ENCODE results near the gene CDC42EP1. TPM values are rescaled to one million over a fixed set of nuclear protein-coding genes. Genes with fewer than 3 reads are reported as not detected.
"Not testable (repeated sequence)": the region's sequence is repeated elsewhere in the genome, so short reads cannot be mapped to it uniquely, and the experiment has no call there.

The CDC42EP1 gene
- total RNA-seq, 4 donors from 2014 or later, result 19.0 to 37.7 (median 27.4) TPM

GRCh38 chr22:37607010-37607934 lies 47.0 kb downstream of the CDC42EP1 start:
- H3K36me3 ChIP-seq, result no peaks in the 10 kb centered on the region
- H3K4me1 ChIP-seq, result peaks cover 0 to 43% (median 15%) of the 10 kb centered on the region in 3 donors
- H3K27ac ChIP-seq, result peak overlapping the region; percentile 73 to 99 (median 96)
- H3K27me3 ChIP-seq, result peaks cover 29% of the 10 kb centered on the region
- ATAC-seq, result no peak
- WGBS, 2 donors (ENCODE audit: low coverage in 1 of 2), result 5 to 9% methylated on average over 13 to 20 of the region's 44 CpGs
- peak overlapping the region in 1 of 2 donors; percentile 93 for H3K4me3 ChIP-seq
- TF ChIP-seq POLR2AphosphoS5 (IDR thresholded peaks at IDR 0.05) (no peak), EP300 (IDR thresholded peaks at IDR 0.05) (no peak), CTCF (IDR thresholded peaks at IDR 0.05) (peak in 3 of 4 experiments; percentile 85 to 96 (median 89)), POLR2A (IDR thresholded peaks at IDR 0.05) (no peak)
- H3K9me3 ChIP-seq, result no peaks in the 10 kb centered on the region

- WGBS, 2 donors (ENCODE audit: low coverage in 1 of 2), result 0 to 3% methylated on average over 7 of the region's 17 CpGs
- Histone ChIP-seq H3K4me1 (peaks cover 0 to 49% (median 15%) of the 10 kb centered on the region in 3 donors), H3K4me3 (peak overlapping the region; percentile 63 to 93), H3K27ac (peak overlapping the region; percentile 73 to 99 (median 96)), H3K27me3 (peaks cover 29% of the 10 kb centered on the region), H3K9me3 (no peaks in the 10 kb centered on the region), H3K36me3 (no peaks in the 10 kb centered on the region)
- no peak for ATAC-seq
- TF ChIP-seq CTCF (IDR thresholded peaks at IDR 0.05), result no peak
- no peak for TF ChIP-seq POLR2AphosphoS5 (IDR thresholded peaks at IDR 0.05)
- no peak for TF ChIP-seq POLR2A (IDR thresholded peaks at IDR 0.05)
- TF ChIP-seq EP300 (IDR thresholded peaks at IDR 0.05), result no peak
Measured at GRCh38 chr22:37607935-37608476, 47.7 kb downstream of the CDC42EP1 start.

- no CpG with 5 or more reads among the region's 82 CpGs for WGBS, 2 donors (ENCODE audit: low coverage in 1 of 2)
- Histone ChIP-seq H3K4me3 (peak within 1 kb of the TSS; percentile 63 to 93), H3K36me3 (no peaks in the 10 kb centered on the region), H3K4me1 (peaks cover 0 to 55% (median 21%) of the 10 kb centered on the region in 3 donors), H3K27ac (peak within 1 kb of the TSS; percentile 73 to 99 (median 96)), H3K27me3 (peaks cover 29% of the 10 kb centered on the region), H3K9me3 (no peaks in the 10 kb centered on the region)
- peak; percentile 54 for TF ChIP-seq POLR2AphosphoS5 (IDR thresholded peaks at IDR 0.05)
- peak in 2 of 4 experiments; percentile 6 to 16 for TF ChIP-seq CTCF (IDR thresholded peaks at IDR 0.05)
- TF ChIP-seq EP300 (IDR thresholded peaks at IDR 0.05), result no peak
- TF ChIP-seq POLR2A (IDR thresholded peaks at IDR 0.05), result peak; percentile 5 to 50
- ATAC-seq, result peak; percentile 95
Measured at GRCh38 chr22:37608477-37609239, 48.4 kb downstream of the CDC42EP1 start, which contains the start of gene GGA1. Gene GGA1, plus strand, starts transcription at chr22:37608834. Its CDS starts 27 bp downstream, at chr22:37608861.

GRCh38 chr22:37609240-37610152 lies 49.2 kb downstream of the CDC42EP1 start:
- 8 to 12% methylated on average over 9 to 12 of the region's 26 CpGs for WGBS, 2 donors (ENCODE audit: low coverage in 1 of 2)
- Histone ChIP-seq H3K36me3 (peaks cover 0 to 6% of the 10 kb centered on the region in 2 donors), H3K9me3 (no peaks in the 10 kb centered on the region), H3K4me3 (peak overlapping the region; percentile 63 to 93), H3K27ac (peak overlapping the region; percentile 73 to 99 (median 96)), H3K27me3 (peaks cover 27% of the 10 kb centered on the region), H3K4me1 (peaks cover 0 to 62% (median 21%) of the 10 kb centered on the region in 3 donors)
- ATAC-seq, result no peak
- TF ChIP-seq EP300 (IDR thresholded peaks at IDR 0.05) (no peak), POLR2AphosphoS5 (IDR thresholded peaks at IDR 0.05) (no peak), POLR2A (IDR thresholded peaks at IDR 0.05) (no peak), CTCF (IDR thresholded peaks at IDR 0.05) (no peak)

GRCh38 chr22:37610153-37610475 lies 49.8 kb downstream of the CDC42EP1 start:
- not testable (repeated sequence) for ATAC-seq, H3K9me3 ChIP-seq
- peaks cover 0 to 13% of the 10 kb centered on the region in 2 donors for H3K36me3 ChIP-seq
- peaks cover 0 to 62% (median 21%) of the 10 kb centered on the region in 3 donors for H3K4me1 ChIP-seq
- peak overlapping the region in 3 of 4 donors; percentile 95 to 99 (median 96) for H3K27ac ChIP-seq
- WGBS, 2 donors (ENCODE audit: low coverage in 1 of 2), result 88% methylated on average over 1 of the region's 3 CpGs; no CpG with 5 or more reads in 1 of the 2 donors
- peaks cover 21% of the 10 kb centered on the region for H3K27me3 ChIP-seq
- H3K4me3 ChIP-seq, result peak overlapping the region in 1 of 2 donors; percentile 93

Data from gastroesophageal sphincter (tissue), 4 donors.